H1 (cell line): ENCODE data around the gene BLCAP.

ENCODE experiments used
- ASH2L ChIP-seq: fragments of 200-600, 300-600 bp; sonication (generic); IDR thresholded peaks from one replicate; pipeline ENCODE4 v1.7.1; 2017; ENCODE audit warnings: low read length
- CHD2 ChIP-seq: IDR thresholded peaks from 2 replicates; pipeline ENCODE4 v1.6.1; 2012; ENCODE audit warnings: low read length, improper control_type of control experiment
- EZH2 ChIP-seq: fragments of 200-600 bp; sonication (generic); IDR thresholded peaks from 2 replicates; pipeline ENCODE4 v1.7.1; 2012; ENCODE audit warnings: low read depth, mild to moderate bottlenecking, moderate library complexity, low read length, inconsistent platforms; ENCODE audit not compliant: severe bottlenecking
- POLR2A ChIP-seq, 2 experiments: IDR thresholded peaks; 1 replicate in 1 of 2; 2 replicates in 1 of 2; pipeline ENCODE4 v1.6.1; 2011; ENCODE audit warnings: low read depth in 2 of 2, low read length in 2 of 2, mild to moderate bottlenecking in 2 of 2; ENCODE audit errors: control extremely low read depth in 1 of 2
- SUZ12 ChIP-seq: fragments of 200-600 bp; sonication (generic); IDR thresholded peaks from 2 replicates; pipeline ENCODE4 v1.6.1; 2012; ENCODE audit warnings: mild to moderate bottlenecking, inconsistent platforms, low read length, moderate library complexity, mixed read lengths
- TF ChIP-seq, protein P1 (sequence below), 3 experiments: IDR thresholded peaks; 1 replicate in 2 of 3; 2 replicates in 1 of 3; pipeline versions ENCODE4 v1.5.1 to v1.6.1; 2011; ENCODE audit warnings: low read length in 3 of 3, mild to moderate bottlenecking in 3 of 3, inconsistent platforms in 2 of 3, low read depth in 1 of 3, moderate library complexity in 1 of 3; ENCODE audit not compliant: insufficient read depth in 1 of 3; ENCODE audit errors: control extremely low read depth in 1 of 3
- TF ChIP-seq, protein P2 (sequence below): IDR thresholded peaks from 2 replicates; pipeline ENCODE4 v1.6.1; 2011; ENCODE audit warnings: low read length, improper control_type of control experiment

DNA sequence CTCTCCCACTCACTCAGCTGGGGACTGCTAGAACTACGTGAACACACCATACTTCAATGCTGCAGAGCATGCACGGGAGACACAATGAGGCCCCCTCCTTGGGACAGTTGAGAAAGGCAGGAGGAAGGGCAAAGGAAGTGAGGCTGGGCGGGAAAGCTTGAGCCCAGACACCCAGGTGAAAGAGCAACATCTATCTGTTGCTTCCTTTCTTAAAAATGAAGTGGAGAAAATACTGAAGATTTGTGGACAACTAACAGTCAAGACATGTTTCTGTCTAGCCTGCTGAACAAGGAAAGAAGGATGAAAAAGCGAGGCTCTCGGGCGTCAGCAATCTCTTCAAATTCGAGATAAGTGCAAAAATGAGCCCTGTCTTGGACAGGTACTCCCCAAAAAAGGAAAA lies 9.6 kb downstream of the BLCAP start:
- TF ChIP-seq, protein P1, sequence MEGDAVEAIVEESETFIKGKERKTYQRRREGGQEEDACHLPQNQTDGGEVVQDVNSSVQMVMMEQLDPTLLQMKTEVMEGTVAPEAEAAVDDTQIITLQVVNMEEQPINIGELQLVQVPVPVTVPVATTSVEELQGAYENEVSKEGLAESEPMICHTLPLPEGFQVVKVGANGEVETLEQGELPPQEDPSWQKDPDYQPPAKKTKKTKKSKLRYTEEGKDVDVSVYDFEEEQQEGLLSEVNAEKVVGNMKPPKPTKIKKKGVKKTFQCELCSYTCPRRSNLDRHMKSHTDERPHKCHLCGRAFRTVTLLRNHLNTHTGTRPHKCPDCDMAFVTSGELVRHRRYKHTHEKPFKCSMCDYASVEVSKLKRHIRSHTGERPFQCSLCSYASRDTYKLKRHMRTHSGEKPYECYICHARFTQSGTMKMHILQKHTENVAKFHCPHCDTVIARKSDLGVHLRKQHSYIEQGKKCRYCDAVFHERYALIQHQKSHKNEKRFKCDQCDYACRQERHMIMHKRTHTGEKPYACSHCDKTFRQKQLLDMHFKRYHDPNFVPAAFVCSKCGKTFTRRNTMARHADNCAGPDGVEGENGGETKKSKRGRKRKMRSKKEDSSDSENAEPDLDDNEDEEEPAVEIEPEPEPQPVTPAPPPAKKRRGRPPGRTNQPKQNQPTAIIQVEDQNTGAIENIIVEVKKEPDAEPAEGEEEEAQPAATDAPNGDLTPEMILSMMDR (IDR thresholded peaks at IDR 0.05; ENCODE audit: control extremely low read depth in 1 of 3, insufficient read depth in 1 of 3, low read depth in 1 of 3, low read length in 3 of 3), result no peak
- TF ChIP-seq SUZ12 (no peak), EZH2 (no peak), POLR2A (IDR thresholded peaks at IDR 0.05; ENCODE audit: control extremely low read depth in 1 of 2, low read depth in 2 of 2, low read length in 2 of 2) (no peak), CHD2 (no peak), ASH2L (no peak)
- TF ChIP-seq, protein P2, sequence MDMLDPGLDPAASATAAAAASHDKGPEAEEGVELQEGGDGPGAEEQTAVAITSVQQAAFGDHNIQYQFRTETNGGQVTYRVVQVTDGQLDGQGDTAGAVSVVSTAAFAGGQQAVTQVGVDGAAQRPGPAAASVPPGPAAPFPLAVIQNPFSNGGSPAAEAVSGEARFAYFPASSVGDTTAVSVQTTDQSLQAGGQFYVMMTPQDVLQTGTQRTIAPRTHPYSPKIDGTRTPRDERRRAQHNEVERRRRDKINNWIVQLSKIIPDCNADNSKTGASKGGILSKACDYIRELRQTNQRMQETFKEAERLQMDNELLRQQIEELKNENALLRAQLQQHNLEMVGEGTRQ, result no peak
